HG03064 (cell line): ENCODE measurements around the gene ACP4.
"Not testable (repeated sequence)": the region's sequence is repeated elsewhere in the genome, so short reads cannot be mapped to it uniquely, and the experiment has no call there.

Experiments
- ATAC-seq: cut with Tn5 transposase; IDR thresholded peaks from one replicate; pipeline ENCODE4 v1.9.1; 2021; ENCODE audit warnings: low read depth; ENCODE audit not compliant: unreplicated experiment

Gene ACP4

DNA sequence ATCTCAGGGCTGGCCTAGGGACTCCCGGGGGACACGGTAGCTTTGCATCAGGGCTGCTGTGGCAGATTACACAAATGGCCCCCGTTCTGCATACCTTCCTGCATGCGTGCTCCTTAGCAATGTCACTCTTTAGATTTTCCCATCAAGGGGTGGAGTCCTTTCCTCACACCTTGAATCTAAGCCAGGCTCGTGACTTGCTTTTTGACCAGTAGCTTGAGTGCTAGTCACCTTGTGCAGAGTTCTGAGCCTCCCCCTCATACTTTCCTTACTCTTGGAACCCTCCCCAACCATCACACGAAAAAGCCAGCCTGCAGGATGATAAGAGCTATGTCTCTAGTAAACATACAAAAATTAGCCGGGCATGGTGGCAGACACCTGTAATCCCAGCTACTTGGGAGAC is 16.8 kb upstream of the ACP4 start:
- not testable (repeated sequence) for ATAC-seq

- ATAC-seq: no peak
Observed at GRCh38 chr19:50776131-50776530, 14.1 kb upstream of the ACP4 start.

DNA sequence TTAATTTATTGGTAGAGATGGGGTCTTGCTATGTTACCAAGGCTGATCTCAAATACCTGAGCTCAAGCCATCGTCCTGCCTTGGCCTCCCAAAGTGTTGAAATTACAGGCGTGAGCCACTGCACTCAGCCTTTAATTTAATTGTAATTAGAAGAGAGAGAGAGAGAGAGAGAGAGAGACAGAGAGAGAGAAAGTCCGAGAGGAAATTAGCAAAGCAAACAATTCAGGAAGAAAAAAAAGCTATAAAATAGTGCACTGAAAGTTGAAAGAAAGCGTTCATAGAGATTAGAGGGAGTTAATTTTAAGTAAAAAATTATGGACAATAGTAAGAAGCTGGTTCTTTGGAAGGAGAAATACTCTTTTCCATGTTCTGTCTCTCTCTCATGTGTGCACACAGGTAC is 13.0 kb upstream of the ACP4 start:
- no peak for ATAC-seq

DNA sequence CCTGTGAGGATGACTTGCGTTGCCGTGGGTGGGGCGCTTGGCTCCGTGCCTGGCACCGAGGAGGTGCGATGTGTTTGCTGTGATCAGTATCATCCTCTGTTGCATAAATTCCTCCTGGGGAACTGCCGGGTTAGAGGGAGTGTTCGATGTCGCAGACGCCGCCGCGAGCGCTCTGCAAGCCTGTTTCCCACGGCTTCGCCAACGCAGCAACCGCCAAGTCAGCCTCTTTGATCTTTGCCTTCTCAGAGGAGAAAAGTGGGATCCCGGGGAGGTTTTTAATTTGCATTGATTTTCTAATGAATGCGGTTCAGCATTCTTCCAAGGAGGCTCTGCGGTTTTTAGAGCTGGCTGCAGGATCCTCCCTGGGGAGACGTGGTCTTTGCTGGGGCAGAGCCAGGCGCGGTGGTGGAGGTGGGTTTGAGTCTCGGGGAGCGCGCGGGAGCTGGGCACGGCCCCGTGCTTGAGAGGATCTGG is 12.3 kb upstream of the ACP4 start:
- no peak for ATAC-seq

- ATAC-seq: no peak
Observed at GRCh38 chr19:50778906-50779430, 11.2 kb upstream of the ACP4 start.

GRCh38 chr19:50779504-50780457 is 10.4 kb upstream of the ACP4 start:
- ATAC-seq: no peak

- ATAC-seq: no peak
Observed at GRCh38 chr19:50780753-50781435, 9.3 kb upstream of the ACP4 start.

GRCh38 chr19:50783848-50784152 is 6.4 kb upstream of the ACP4 start:
- ATAC-seq: not testable (repeated sequence)

GRCh38 chr19:50784710-50785109 is 5.5 kb upstream of the ACP4 start:
- ATAC-seq: no peak

DNA sequence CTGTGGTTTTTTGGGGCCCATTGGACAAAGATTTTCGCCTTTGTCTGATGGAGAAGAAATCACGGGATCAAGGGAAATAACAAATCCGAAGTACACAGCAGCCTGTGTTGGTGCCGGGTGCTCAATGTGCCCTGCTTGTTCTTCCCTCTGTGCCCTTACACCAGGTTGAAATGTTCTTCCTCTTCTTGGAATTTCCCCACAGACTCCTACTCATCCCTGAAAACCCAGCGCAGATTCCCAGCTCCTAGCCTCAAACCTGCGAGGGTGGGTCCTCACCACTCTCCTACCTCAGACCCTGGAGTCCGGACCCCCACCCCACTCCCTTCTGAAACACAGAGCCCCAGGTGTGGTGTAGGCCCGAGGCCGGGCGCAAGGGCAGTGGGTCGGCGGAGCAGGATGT is 4.9 kb upstream of the ACP4 start:
- no peak for ATAC-seq

GRCh38 chr19:50790922-50791467 is 780 bp downstream of the ACP4 start:
- no peak for ATAC-seq

GRCh38 chr19:50791594-50792271 is 1.5 kb downstream of the ACP4 start:
- no peak for ATAC-seq

DNA sequence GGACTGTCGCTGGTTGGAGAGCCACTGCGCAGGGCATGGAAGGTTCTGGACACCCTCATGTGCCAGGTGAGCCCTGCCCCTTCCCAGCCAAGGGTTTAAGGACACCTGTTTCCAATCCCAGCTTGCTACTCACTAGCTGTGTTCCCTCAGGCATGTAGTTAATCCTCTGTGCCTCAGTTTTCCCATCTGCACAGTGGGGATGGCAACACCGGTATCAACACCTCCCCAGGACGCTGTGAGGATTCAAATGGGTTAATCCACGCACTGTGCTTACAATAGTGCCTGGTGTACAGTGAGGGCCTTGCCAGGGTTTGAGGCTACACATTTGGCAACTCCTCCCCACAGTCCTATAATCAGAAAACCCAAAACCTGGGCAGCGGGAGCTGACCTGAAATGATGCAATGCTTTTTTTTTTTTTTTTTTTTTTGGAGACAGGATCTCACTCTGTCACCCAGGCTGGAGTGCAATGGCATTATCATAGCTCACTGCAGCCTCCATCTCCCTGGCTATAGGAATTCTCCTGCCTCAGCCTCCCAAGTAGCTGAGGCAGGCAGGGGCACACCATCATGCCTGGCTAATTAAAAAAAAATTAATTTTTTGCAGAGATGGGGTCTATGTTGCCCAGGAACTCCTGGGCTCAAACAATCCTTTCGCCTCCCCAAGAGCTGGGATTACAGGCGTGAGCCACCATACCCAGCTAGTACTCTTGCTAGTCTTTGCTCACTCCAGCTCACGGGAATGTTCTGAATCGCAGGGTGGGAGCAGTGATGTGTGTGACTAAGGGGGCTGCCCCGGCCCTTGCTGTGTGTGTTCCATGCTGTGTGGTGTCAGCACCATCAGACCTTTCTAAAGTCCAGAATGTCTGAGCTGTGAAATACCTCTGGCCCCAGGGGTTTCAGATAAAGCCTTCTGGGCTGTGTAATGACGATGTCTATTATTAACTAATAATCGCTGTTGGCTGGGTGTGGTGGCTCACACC is 2.3 kb downstream of the ACP4 start:
- no peak for ATAC-seq

DNA sequence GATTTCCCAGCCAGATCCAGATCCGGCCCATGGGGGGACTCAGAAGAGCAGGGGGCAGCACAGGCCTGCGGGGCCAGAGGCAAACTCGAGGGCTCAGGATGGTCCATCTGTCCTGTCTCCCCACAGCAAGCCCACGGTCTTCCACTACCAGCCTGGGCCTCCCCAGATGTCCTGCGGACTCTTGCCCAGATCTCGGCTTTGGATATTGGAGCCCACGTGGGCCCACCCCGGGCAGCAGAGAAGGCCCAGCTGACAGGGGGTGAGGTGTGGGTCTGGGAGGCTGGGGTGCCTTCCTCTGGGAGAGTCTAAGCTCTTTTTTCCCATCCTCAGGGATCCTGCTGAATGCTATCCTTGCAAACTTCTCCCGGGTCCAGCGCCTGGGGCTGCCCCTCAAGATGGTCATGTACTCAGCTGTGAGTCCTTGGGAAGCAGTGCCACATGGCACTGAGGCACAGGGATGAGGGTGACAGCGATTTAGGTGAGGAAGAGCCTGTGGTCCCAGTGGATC is 3.4 kb downstream of the ACP4 start:
- no peak for ATAC-seq

DNA sequence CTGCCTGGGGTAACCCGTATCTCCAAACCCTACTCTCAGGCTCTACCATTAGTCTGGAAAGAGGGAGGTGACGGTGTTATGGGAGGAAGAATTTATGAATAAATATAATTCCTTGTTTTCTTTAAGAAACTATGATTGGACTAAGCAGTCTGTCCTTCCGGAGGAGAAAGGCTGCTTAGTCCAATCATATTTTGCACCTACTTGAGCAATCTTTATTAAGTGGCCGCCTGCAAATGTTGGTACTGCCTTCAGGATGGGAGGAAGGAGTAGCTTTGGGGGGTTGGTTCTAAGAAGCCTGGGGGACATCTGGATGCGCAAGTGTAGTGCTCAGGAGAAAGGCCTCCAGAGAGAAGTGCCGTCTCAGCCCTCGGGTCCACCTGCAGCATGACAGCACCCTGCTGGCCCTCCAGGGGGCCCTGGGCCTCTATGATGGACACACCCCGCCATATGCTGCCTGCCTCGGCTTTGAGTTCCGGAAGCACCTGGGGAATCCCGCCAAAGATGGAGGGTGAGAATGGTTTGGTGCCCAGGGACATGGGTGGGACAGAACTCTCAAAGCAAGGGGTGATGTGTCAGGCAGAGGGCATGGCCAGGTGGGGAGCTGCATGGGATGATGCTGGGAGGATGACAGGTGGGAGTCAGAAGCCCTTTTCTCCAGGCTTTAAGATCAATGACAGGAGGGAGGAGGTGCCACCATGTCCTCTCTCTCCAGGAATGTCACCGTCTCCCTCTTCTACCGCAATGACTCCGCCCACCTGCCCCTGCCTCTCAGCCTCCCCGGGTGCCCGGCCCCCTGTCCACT is 4.1 kb downstream of the ACP4 start:
- ATAC-seq: no peak

GRCh38 chr19:50794876-50795663 is 4.9 kb downstream of the ACP4 start:
- ATAC-seq: no peak

- no peak for ATAC-seq
Observed at GRCh38 chr19:50795664-50796073, 5.5 kb downstream of the ACP4 start.

- no peak for ATAC-seq
Observed at GRCh38 chr19:50796128-50796633, 6.0 kb downstream of the ACP4 start.
